RWPE1 (cell line): ENCODE data around the gene SGCA.

Source experiments
- CTCF ChIA-PET: fragments of 350-600 bp; sonication (Branson Sonifier 250); formaldehyde crosslinking; extraction: SDS; loops from one replicate; lab custom pipeline; 2021; lab: Yijun Ruan, JAX
- POLR2A ChIA-PET: fragments of 400-600 bp; formaldehyde crosslinking; extraction: SDS; loops from one replicate; lab custom pipeline; 2020; ENCODE audit warnings: antibody characterized with exemption; ENCODE audit not compliant: low non-redundant PET; lab: Yijun Ruan, JAX
- DNase-seq: peaks from one replicate; pipeline ENCODE4 v3.0.0; 2012; ENCODE audit warnings: low spot score
- H3K27ac ChIP-seq: fragments of 450-650 bp; 2 replicates; pipeline ENCODE4 v1.5.1; 2017
- TF ChIP-seq, protein P1 (sequence below): fragments of 450-650 bp; conservative IDR thresholded peaks from 2 replicates; pipeline ENCODE4 v1.5.1; 2017; ENCODE audit warnings: low read depth, mild to moderate bottlenecking

Gene SGCA

DNA sequence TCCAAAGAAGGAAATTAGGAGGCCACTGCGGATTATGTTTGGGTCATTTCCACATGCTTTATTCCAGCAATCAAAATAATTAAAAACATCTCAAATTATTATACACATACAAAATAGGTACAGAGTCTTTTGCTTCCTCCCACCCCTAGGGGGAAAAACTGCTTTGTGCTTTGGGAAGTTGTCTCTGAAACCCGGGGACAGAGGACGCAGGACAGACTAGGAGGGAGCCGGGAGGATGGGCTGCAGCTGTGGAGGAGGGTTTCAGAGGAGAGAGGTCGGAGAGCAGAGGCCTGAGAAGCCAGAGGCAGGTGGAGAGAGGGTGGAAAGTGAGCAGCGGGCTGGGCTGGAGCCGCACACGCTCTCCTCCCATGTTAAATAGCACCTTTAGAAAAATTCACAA is 18.3 kb downstream of the SGCA start:
- no peak for DNase-seq
- peak overlapping the region; percentile 62 for H3K27ac ChIP-seq
- POLR2A ChIA-PET, result no interaction called here
- TF ChIP-seq, protein P1, sequence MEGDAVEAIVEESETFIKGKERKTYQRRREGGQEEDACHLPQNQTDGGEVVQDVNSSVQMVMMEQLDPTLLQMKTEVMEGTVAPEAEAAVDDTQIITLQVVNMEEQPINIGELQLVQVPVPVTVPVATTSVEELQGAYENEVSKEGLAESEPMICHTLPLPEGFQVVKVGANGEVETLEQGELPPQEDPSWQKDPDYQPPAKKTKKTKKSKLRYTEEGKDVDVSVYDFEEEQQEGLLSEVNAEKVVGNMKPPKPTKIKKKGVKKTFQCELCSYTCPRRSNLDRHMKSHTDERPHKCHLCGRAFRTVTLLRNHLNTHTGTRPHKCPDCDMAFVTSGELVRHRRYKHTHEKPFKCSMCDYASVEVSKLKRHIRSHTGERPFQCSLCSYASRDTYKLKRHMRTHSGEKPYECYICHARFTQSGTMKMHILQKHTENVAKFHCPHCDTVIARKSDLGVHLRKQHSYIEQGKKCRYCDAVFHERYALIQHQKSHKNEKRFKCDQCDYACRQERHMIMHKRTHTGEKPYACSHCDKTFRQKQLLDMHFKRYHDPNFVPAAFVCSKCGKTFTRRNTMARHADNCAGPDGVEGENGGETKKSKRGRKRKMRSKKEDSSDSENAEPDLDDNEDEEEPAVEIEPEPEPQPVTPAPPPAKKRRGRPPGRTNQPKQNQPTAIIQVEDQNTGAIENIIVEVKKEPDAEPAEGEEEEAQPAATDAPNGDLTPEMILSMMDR, result no peak
- CTCF ChIA-PET, result interaction anchor here (1.1 kb wide), 1 partner anchor 14 kb away, joined by 6 read pairs; no protein-coding TSS in a partner anchor

DNA sequence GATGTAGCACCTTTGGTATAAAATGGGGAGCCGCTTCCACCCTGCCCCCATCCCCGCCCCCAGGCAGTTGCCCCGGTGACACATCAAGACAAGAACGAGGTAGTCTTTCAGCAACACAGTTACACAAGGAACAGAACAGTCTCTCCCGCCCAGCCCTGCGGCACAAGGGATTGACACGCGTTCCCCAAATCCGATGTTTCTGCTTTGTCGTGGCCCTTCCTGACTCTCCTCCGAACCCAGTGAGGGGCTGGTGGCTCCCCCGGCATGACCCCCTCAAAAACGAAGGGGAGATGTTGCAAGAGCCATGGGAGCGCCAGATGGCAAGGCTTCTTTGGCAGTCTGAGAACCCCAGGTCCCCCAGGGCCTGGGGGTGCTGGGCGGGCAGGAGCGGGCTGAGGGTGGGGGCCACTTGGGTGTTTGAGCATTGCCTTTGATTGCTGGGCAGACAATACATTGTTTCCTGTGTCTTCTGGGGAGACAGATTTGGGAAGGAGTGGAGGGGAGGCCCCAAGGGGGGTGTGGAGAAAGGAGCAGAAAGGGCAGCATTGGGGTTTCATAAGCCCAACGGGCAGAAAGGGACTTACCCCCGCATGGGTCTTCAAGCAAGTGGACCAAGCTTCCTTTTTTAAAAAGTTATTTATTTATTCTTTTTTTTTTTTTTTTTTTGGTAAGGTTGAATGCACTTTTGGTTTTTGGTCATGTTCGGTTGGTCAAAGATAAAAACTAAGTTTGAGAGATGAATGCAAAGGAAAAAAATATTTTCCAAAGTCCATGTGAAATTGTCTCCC is 19.0 kb downstream of the SGCA start:
- POLR2A ChIA-PET, result no interaction called here
- peak; percentile 70 for DNase-seq
- peak overlapping the region; percentile 62 for H3K27ac ChIP-seq

DNA sequence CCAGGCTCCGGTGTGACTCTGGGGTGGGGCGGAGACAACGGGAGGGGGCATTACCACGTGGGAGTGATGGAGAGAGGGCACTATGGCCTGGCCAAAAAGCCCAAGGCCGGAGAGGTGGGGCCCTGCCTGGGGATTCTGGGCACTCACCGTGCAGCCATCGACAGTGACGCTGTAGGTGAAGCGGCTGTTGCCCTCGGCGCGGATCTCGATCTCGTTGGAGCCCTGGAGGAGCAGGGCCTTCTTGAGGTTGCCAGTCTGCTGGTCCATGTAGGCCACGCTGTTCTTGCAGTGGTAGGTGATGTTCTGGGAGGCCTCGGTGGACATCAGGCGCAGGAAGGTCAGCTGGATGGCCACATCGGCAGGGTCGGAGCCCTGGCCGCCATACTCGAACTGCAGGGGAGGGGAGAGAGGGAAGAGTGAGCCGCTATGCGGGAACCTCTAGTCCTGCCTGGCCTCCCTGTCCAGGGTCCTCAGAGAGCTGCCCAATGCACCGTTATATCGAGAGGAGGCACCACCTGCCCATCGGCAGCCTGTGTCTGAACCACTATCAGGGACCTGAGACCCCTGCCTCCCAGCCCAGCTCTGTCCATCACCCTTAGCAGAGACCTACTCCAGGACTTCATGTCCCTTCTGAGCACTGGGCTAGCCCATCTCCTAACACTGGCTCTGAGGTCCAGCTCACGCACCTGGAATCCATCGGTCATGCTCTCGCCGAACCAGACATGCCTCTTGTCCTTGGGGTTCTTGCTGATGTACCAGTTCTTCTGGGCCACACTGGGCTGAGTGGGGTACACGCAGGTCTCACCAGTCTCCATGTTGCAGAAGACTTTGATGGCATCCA is 20.0 kb downstream of the SGCA start:
- peak overlapping the region; percentile 14; the same call in 1 of the 2 replicates for H3K27ac ChIP-seq
- POLR2A ChIA-PET, result no interaction called here
- CTCF ChIA-PET, result interaction anchor here (1.1 kb wide), 1 partner anchor 37 kb away, joined by 5 read pairs; no protein-coding TSS in a partner anchor
- DNase-seq, result no peak
- TF ChIP-seq, protein P1, result no peak

More for the DNA sequence above, 19.0 kb downstream of the SGCA start:
- CTCF ChIA-PET, result interaction anchor here (1.1 kb wide), 1 partner anchor 15 kb away, joined by 6 read pairs; no protein-coding TSS in a partner anchor
- TF ChIP-seq, protein P1, result no peak

DNA sequence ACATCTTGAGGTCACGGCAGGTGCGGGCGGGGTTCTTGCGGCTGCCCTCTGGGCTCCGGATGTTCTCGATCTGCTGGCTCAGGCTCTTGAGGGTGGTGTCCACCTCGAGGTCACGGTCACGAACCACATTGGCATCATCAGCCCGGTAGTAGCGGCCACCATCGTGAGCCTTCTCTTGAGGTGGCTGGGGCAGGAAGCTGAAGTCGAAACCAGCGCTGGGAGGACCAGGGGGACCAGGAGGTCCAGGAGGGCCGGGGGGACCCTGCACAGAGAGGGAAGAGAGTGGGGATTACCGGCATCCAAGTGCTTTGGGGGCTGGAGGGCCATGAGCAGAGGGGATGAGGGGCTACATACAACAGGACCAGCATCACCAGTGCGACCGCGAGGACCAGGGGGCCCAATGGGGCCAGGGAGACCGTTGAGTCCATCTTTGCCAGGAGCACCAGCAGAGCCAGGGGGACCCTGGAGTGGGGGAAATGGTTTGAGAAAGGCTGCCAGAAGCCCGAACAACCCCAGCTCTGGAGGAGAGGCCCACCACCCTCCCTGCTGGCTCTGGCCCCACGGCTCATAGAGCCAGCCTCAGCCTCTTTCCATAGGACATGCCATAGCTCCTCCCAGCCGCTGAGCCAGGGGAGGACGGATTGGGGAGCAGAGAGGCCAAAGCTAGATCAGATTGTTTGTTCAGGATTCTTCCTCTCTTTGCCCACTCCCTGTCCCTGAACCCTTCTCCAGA is 21.0 kb downstream of the SGCA start:
- TF ChIP-seq, protein P1, result no peak
- POLR2A ChIA-PET, result interaction anchor here (0.6 kb wide), 1 partner anchor 17 kb away, joined by 3 read pairs; no protein-coding TSS in a partner anchor
- DNase-seq, result no peak
- CTCF ChIA-PET, result interaction anchor here (0.7 to 1.6 kb wide), 4 partner anchors 9 to 38 kb away, joined by 3 to 7 read pairs (median 5); no protein-coding TSS in a partner anchor
- H3K27ac ChIP-seq, result peak overlapping the region; percentile 8; the same call in 1 of the 2 replicates

DNA sequence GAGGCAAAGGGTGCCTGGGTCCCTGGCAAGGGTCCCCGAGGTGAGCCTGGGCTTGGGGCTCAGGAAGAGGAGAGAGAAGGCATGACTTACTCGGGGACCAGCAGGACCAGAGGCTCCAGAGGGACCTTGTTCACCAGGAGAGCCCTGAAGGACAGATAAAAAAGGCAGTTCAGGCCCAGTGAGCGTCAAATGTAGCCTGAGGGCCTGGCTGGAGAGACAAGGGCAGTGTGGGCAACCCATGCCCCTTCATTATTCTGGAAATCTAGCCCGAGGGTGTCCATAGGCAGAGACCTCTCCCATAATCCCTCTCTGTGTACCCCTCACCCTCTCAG is 21.6 kb downstream of the SGCA start:
- POLR2A ChIA-PET, result interaction anchor here (0.6 kb wide), 1 partner anchor 18 kb away, joined by 3 read pairs; no protein-coding TSS in a partner anchor
- peak overlapping the region; percentile 8; the same call in 1 of the 2 replicates for H3K27ac ChIP-seq
- TF ChIP-seq, protein P1, result no peak
- no peak for DNase-seq
- CTCF ChIA-PET, result interaction anchor here (0.6 to 1.6 kb wide), 4 partner anchors 9 to 165 kb away, joined by 3 to 7 read pairs (median 4); no protein-coding TSS in a partner anchor
